ENCODE measurements around the gene NPHP4.

The NPHP4 gene

DNA sequence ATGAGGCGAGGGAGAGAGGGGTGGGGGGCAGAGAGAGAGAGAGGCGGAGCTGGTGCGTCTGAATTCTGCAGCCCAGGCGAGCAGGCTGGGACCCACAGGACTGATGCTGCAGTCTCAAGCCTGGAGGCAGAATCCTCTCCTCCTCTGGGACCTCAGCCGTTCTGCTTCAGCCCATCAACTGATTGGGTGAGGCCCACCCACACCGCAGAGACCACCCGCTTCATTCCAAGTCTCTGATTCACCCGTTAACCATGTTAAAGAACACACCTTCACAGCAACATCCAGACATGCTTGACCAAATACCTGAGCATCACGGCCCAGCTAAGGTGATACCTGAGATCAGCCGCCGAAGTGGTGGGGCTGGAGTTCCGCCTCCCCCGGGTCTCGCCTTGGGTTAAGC lies 147.8 kb downstream of the NPHP4 start:
- no peak overlapping the region for H3K4me3 ChIP-seq (ENCODE audit: low read length)
- no peaks in the 10 kb centered on the region for H3K4me1 ChIP-seq (ENCODE audit: control insufficient read depth, insufficient read depth, low read length)
- H3K9ac ChIP-seq (ENCODE audit: low read length) = no peak overlapping the region
- no peaks in the 10 kb centered on the region for H3K9me3 ChIP-seq (ENCODE audit: control insufficient read depth, low read length)
- DNase-seq (ENCODE audit: low read depth) = no peak
- no peaks in the 10 kb centered on the region for H3K36me3 ChIP-seq (ENCODE audit: control insufficient read depth, insufficient read depth, low read length, severe bottlenecking)
- peaks cover 36% of the 10 kb centered on the region for H3K27me3 ChIP-seq (replicated peaks; ENCODE audit: control insufficient read depth, insufficient read depth, low read length)

DNA sequence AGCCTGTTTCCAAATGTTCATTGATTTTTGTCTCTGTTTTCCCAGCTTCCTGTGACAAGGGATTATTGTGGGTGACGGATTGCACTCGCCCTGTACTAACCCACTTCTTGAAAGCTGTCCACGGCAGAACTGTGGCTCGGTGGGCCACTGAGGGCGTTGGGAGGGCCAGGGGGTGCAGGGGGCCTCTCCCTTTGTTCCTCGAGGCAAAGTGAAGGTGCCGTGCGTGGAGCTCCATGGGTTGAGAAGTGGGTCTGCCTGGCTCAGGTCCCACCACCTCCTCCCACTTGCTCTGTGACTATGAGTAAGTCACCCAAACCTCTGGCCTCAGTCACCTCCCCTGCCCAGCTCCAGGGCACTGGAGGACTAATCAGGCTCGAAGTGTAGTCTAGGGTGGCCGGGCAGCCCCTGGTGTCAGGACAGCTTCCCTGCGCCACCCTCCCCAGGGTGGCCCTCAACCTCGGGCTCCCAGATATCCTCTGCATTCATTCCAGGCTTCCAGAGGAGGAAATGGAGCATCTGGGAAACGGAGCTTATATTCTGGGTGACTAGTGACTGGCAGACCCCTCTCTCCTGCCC lies 148.6 kb downstream of the NPHP4 start:
- Histone ChIP-seq H3K36me3 (ENCODE audit: control insufficient read depth, insufficient read depth, low read length, severe bottlenecking) (no peaks in the 10 kb centered on the region), H3K9ac (ENCODE audit: low read length) (no peak overlapping the region), H3K27me3 (replicated peaks; ENCODE audit: control insufficient read depth, insufficient read depth, low read length) (peaks cover 42% of the 10 kb centered on the region), H3K9me3 (ENCODE audit: control insufficient read depth, low read length) (no peaks in the 10 kb centered on the region), H3K4me3 (ENCODE audit: low read length) (no peak overlapping the region), H3K4me1 (ENCODE audit: control insufficient read depth, insufficient read depth, low read length) (no peaks in the 10 kb centered on the region)
- DNase-seq (ENCODE audit: low read depth) = no peak

DNA sequence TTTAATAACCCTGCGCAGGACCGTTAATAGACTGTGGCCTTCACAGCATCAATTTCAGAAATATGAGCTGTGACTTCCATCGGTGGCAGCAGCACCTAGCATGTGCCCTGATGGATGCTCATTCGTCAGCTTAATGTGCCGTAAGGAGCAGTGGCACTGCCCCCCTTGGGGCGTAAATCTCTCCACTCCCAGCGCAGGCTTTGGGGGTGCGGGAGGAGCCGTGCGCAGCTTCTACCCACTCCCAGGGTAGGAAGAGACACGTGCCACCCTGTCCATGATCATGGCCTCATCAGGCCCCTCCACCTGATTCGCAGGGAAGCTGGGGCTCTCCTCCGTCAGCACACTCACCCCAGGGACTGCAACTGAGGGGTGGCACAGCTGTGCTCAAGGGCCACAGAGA lies 149.5 kb downstream of the NPHP4 start:
- no peaks in the 10 kb centered on the region for H3K4me1 ChIP-seq (ENCODE audit: control insufficient read depth, insufficient read depth, low read length)
- H3K9me3 ChIP-seq (ENCODE audit: control insufficient read depth, low read length) = no peaks in the 10 kb centered on the region
- no peaks in the 10 kb centered on the region for H3K36me3 ChIP-seq (ENCODE audit: control insufficient read depth, insufficient read depth, low read length, severe bottlenecking)
- peaks cover 50% of the 10 kb centered on the region for H3K27me3 ChIP-seq (replicated peaks; ENCODE audit: control insufficient read depth, insufficient read depth, low read length)
- H3K9ac ChIP-seq (ENCODE audit: low read length) = no peak overlapping the region
- no peak for DNase-seq (ENCODE audit: low read depth)
- no peak overlapping the region for H3K4me3 ChIP-seq (ENCODE audit: low read length)

DNA sequence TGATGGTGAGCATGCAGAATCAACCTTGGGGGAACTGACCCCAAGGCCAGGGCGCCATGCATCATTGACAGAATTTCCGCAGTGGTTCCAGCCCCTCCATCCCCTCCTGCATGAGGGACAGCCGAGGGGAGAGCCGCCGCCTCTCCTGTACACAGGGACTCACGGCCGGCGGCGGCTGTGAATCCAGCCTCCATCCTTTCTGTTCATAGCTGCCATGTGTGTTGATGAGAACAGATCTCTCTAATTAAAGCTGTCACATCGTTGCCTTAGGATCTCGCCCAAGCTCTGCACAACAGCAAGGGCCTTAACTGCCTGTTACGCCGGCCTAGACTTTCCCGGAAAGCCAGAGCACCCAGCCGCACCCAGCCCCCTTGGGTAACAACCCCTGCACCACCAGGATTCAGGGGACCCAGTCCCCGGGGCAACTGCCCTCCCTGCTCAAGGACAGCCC lies 151.6 kb downstream of the NPHP4 start:
- DNase-seq (ENCODE audit: low read depth) = no peak
- Histone ChIP-seq H3K9ac (ENCODE audit: low read length) (no peak overlapping the region), H3K36me3 (ENCODE audit: control insufficient read depth, insufficient read depth, low read length, severe bottlenecking) (no peaks in the 10 kb centered on the region), H3K4me3 (ENCODE audit: low read length) (no peak overlapping the region), H3K9me3 (ENCODE audit: control insufficient read depth, low read length) (no peaks in the 10 kb centered on the region), H3K27me3 (replicated peaks; ENCODE audit: control insufficient read depth, insufficient read depth, low read length) (peaks cover 57% of the 10 kb centered on the region), H3K4me1 (ENCODE audit: control insufficient read depth, insufficient read depth, low read length) (no peaks in the 10 kb centered on the region)

DNA sequence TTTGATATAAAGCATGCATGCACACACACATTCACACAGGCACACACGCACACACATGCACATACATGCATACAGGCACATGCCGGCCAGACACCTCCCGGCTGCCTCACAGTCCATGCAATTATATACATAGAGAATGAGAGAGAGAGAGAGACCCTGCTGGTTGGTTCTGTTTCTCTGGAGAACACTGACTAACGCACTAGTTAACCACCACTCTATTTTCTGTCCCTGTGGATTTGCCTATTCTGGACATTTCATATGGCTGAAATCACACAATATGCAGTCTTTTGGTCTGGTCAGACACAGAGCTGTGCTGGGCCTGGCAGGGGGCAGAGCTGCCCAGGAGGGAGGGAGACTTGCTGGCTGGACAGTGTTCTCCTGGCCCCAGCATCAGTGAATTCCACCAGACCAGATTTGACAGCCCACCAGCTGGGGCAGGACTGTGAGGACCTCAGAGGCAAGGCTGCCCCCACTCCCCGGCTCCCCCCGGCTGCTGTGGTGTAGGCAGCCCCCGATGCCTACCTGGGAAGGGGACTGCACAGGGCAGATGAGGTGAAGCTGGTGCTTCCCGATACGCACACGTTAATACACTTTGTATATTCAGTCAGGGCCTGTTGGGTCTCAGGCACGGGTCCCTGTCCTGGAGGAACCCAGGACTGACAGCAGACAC lies 152.2 kb downstream of the NPHP4 start:
- Histone ChIP-seq H3K27me3 (replicated peaks; ENCODE audit: control insufficient read depth, insufficient read depth, low read length) (peaks cover 53% of the 10 kb centered on the region), H3K9ac (ENCODE audit: low read length) (no peak overlapping the region), H3K4me1 (ENCODE audit: control insufficient read depth, insufficient read depth, low read length) (no peaks in the 10 kb centered on the region), H3K4me3 (ENCODE audit: low read length) (no peak overlapping the region), H3K9me3 (ENCODE audit: control insufficient read depth, low read length) (no peaks in the 10 kb centered on the region), H3K36me3 (ENCODE audit: control insufficient read depth, insufficient read depth, low read length, severe bottlenecking) (no peaks in the 10 kb centered on the region)
- no peak for DNase-seq (ENCODE audit: low read depth)

DNA sequence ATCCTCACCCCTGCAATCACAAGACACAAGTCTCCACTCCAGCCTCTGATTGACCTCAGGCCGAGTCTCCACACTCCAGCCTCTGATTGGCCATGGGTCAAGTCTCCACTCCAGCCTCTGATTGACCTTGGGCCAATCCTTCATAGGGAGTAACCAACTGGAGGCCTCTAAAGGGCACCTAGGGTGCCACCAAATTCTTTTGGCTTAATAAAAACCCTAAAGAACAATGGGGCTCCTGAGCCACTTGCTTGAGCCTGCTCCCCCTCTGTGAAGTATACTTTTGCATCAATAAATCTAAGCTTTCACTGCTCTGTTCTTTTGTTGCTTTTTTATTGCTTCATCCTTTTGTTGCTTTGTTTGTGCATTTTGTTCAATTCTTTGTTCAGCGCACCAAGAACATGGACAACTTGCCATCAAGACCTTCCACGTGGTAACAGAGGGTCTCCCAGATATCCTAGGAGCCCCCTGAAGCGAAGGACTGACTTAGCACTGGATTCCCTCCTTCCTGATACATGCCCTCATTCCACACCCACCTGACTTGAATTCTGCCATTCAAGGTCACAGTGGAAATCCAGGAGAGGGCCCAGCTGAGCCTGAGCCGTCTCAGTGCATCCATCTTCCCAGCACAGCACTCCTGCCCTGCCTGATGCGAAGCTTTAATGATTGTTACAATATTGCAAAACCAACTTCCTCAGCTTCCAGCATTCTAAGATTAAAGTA lies 152.9 kb downstream of the NPHP4 start:
- H3K9ac ChIP-seq (ENCODE audit: low read length) = no peak overlapping the region
- no peaks in the 10 kb centered on the region for H3K9me3 ChIP-seq (ENCODE audit: control insufficient read depth, low read length)
- H3K27me3 ChIP-seq (replicated peaks; ENCODE audit: control insufficient read depth, insufficient read depth, low read length) = peaks cover 53% of the 10 kb centered on the region
- no peak for DNase-seq (ENCODE audit: low read depth)
- H3K4me3 ChIP-seq (ENCODE audit: low read length) = no peak overlapping the region
- no peaks in the 10 kb centered on the region for H3K4me1 ChIP-seq (ENCODE audit: control insufficient read depth, insufficient read depth, low read length)
- no peaks in the 10 kb centered on the region for H3K36me3 ChIP-seq (ENCODE audit: control insufficient read depth, insufficient read depth, low read length, severe bottlenecking)

DNA sequence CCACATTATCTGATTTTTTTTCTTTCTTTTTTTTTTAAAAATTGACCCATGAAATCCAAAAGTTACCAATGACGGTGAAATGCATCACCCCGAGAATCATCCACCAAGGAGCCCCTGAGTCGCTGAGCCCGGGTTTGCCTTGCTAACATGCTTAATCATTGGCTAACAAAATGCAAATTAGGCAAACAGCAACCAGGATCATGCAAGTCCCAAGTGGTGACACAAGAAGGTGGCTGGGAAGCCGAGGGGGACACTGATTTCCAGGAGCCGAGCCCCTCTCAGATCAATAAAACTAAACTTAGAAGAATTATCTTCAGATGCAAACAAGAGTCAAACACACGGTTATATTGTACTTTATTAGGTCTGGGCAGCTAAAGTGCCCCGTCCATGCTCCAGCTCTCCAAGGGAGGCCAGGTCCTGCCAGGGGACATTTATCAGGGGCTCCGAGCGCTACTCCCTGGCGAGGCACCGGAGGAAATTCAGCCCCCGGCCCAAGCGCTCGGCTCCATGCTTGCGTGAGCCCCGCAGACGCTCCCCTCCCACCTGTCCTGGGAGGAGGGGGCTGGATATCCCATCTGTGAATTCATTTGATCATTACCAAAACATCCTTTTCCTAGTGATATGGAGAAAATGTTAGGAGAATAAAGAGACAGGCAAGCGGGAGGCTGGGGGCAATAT lies 154.1 kb downstream of the NPHP4 start:
- DNase-seq (ENCODE audit: low read depth) = no peak
- Histone ChIP-seq H3K9me3 (ENCODE audit: control insufficient read depth, low read length) (no peaks in the 10 kb centered on the region), H3K27me3 (replicated peaks; ENCODE audit: control insufficient read depth, insufficient read depth, low read length) (peaks cover 51% of the 10 kb centered on the region), H3K4me1 (ENCODE audit: control insufficient read depth, insufficient read depth, low read length) (no peaks in the 10 kb centered on the region), H3K36me3 (ENCODE audit: control insufficient read depth, insufficient read depth, low read length, severe bottlenecking) (no peaks in the 10 kb centered on the region), H3K9ac (ENCODE audit: low read length) (no peak overlapping the region), H3K4me3 (ENCODE audit: low read length) (no peak overlapping the region)

DNA sequence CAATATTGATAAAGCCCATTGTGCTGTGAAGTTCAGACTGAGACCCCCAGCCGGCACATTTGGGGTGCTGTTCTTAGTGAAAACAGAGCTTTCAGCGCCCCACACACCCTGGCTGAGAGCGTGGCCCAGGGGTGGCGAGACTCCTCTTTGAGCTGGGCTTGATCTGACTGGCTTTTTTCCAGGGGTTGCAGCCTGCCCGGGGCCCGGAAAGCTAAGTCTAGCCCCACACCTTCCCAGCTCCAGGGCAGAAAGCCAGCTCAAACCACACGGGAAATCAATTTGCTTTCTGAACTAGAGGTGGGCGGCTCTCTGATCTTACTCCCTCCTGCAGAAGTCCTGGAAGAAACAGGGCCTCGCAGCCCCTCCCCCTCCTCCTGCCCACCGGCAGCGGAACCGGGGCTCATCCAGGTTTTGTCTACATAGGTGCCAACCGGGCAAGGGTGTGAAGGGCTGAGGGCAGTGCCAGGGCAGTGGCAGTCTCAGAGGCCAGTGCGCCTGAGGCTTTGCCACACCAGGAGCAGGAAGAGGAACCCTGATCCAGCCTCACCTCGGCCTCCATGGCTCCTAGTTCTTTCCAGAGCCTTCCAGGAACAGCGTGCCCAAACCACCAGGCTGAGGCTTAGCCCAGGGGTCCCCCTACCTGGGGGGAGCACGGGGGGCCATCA lies 155.3 kb downstream of the NPHP4 start:
- no peak overlapping the region for H3K9ac ChIP-seq (ENCODE audit: low read length)
- H3K4me1 ChIP-seq (ENCODE audit: control insufficient read depth, insufficient read depth, low read length) = no peaks in the 10 kb centered on the region
- H3K9me3 ChIP-seq (ENCODE audit: control insufficient read depth, low read length) = no peaks in the 10 kb centered on the region
- peaks cover 49% of the 10 kb centered on the region for H3K27me3 ChIP-seq (replicated peaks; ENCODE audit: control insufficient read depth, insufficient read depth, low read length)
- no peaks in the 10 kb centered on the region for H3K36me3 ChIP-seq (ENCODE audit: control insufficient read depth, insufficient read depth, low read length, severe bottlenecking)
- DNase-seq (ENCODE audit: low read depth) = no peak
- H3K4me3 ChIP-seq (ENCODE audit: low read length) = no peak overlapping the region

DNA sequence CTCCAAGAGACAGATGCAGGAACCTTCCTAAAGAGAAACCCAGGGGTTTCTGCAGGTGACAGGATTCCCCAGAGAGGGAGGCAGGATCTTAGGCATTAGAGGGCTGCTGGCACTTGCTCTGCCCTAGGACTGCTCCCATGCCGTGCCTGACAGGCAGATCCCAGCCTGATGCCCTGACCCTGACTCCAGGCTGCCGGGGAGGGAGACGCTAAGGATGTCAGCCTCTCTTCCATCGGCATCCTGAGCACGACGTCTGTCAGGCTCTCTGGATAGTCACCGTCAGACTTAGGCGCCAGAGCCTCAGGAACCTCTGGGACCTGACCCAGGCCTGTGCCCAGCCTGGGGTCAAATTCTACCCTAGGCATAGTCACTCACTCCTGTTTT lies 157.1 kb downstream of the NPHP4 start:
- Histone ChIP-seq H3K27me3 (replicated peaks; ENCODE audit: control insufficient read depth, insufficient read depth, low read length) (peaks cover 56% of the 10 kb centered on the region), H3K36me3 (ENCODE audit: control insufficient read depth, insufficient read depth, low read length, severe bottlenecking) (no peaks in the 10 kb centered on the region), H3K9ac (ENCODE audit: low read length) (no peak overlapping the region)

DNA sequence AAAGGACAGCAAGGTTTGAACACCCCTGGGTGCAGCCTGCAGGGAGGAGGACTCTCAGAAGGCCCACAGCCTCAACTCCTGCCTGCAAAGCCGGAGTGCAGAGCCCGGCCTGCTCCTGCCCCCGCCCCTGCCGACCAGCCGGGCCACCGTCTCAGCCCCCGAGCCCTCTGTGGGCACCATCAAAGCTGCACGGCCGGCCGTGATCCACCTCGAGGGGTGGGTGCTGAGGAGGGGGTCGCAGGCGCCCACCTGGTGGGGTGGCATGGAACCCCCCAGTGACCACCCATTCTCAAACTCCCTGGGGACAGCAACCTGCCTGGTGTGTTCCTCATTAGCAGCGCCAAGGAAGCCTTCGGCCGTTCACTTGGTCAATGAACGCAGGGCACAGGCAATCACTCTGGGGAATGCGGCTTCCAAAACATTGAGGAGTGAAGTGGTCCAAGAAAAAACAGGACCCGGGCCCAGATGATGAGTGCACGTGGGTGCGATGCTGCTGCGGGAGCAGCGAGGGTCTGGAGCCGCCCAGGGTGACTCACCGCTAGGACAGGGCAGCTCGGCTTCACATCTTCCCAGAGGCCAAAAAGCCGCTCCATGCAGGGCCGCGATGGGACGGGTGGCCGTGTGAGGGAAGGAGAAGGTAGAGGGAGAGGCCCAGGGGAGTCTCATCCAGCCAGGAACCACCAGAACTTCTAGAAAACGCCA lies 157.6 kb downstream of the NPHP4 start:
- no peak for DNase-seq (ENCODE audit: low read depth)
- Histone ChIP-seq H3K9ac (ENCODE audit: low read length) (no peak overlapping the region), H3K4me1 (ENCODE audit: control insufficient read depth, insufficient read depth, low read length) (no peaks in the 10 kb centered on the region), H3K4me3 (ENCODE audit: low read length) (no peak overlapping the region), H3K9me3 (ENCODE audit: control insufficient read depth, low read length) (no peaks in the 10 kb centered on the region), H3K27me3 (replicated peaks; ENCODE audit: control insufficient read depth, insufficient read depth, low read length) (peaks cover 56% of the 10 kb centered on the region), H3K36me3 (ENCODE audit: control insufficient read depth, insufficient read depth, low read length, severe bottlenecking) (no peaks in the 10 kb centered on the region)

More for the DNA sequence above, 157.1 kb downstream of the NPHP4 start:
- no peak for DNase-seq (ENCODE audit: low read depth)
- no peaks in the 10 kb centered on the region for H3K4me1 ChIP-seq (ENCODE audit: control insufficient read depth, insufficient read depth, low read length)
- no peaks in the 10 kb centered on the region for H3K9me3 ChIP-seq (ENCODE audit: control insufficient read depth, low read length)
- H3K4me3 ChIP-seq (ENCODE audit: low read length) = no peak overlapping the region
